ENCODE results near the gene RPSA.

RPSA gene

DNA sequence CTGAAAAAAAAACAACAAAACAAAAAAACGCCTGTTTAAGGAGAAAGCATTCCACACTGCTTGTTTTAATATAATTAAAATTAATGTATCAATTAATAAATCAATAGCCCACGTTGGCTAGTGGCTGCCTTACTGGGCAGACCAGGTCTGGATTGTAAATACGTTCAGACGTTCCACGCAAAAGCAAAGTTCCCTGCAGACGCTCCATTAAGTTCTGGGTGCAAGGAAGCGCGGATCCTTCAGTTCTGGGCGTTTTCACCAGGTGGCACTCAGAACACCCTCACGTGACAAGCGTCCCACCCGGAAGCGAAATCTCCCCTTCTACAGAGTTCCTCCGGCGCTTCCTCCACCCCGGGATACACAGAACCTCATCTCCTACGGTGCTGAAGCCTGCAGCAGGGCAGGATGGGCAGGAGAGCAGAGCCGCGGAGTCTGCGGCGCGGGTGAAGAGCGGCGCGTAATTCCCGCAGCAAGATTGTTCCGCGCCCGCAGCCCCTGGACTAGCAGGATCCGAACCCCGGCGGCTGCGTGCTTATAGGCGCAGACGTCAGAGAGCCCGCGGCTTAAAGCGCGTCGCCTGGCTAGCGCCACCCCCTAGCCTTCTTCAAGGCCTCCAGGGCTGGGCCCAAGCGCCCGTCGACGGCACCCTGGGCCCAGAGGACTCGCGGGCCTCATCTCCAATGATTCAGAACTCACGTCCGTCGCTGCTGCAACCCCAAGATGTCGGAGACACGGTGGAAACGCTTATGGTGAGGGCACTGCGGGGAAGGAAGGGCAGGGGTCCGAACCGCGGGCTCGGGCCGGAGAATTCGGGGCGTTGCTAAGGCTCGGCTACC is 23.3 kb upstream of the RPSA start, which contains the start of gene SLC25A38:
Gene SLC25A38 (plus strand): TSS at position 326 of the 836 bp plus-strand sequence. CDS start 355 bp downstream, at position 681.
- H3K4me3 ChIP-seq (ENCODE audit: low read length), result peak within 1 kb of the TSS; percentile 92
- H3K4me1 ChIP-seq (ENCODE audit: control insufficient read depth, insufficient read depth, low read length), result peaks cover 4% of the 10 kb centered on the region
- peak within 1 kb of the TSS; percentile 84 for H3K9ac ChIP-seq (ENCODE audit: low read length)
- H3K27ac ChIP-seq (ENCODE audit: low read depth, low read length), result peak within 1 kb of the TSS; percentile 92
- no peaks in the 10 kb centered on the region for H3K27me3 ChIP-seq (ENCODE audit: control insufficient read depth, insufficient read depth, low read length)
- H3K36me3 ChIP-seq (ENCODE audit: control insufficient read depth, insufficient read depth, low read length), result no peaks in the 10 kb centered on the region

DNA sequence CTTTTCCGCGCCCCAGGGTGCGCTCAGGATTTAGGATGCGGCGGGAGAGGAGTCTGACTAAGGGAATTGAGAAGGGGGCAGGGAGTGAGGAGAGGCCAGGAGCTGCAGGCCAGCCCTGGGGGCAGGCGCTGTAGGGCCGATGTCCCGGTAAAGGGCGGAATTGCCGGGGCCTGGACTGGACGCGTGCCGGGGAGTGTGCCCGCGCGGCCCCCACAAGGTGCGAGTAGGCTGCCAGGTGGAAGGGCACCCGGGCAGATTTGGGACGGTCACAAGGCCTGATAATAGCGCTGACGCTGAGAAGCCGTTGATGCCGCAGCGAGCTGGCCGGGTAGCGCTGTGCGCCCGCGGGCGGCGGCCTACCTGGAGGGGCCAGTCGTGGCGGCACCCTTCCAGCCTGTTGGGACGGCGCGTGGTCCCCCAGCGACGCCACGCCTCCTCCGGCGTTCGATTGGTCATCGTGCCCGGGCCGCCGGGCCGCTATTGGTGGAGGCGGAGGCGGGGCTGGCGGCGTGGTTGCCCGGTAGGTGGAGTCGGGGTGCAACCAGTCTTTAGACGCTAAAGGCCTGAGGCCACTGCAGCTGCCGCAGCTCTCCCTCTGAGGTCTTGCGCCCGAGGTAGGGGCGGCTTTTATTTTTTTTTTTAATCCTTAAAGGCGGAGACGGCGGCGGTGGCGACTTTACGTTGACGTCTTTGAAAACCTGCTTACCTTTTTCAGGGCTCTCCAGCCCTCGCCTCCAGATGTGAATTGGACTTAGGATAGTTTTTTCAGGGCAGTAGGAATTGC is 22.4 kb upstream of the RPSA start:
- peaks cover 4% of the 10 kb centered on the region for H3K4me1 ChIP-seq (ENCODE audit: control insufficient read depth, insufficient read depth, low read length)
- H3K36me3 ChIP-seq (ENCODE audit: control insufficient read depth, insufficient read depth, low read length), result no peaks in the 10 kb centered on the region
- peak overlapping the region; percentile 92 for H3K4me3 ChIP-seq (ENCODE audit: low read length)
- no peaks in the 10 kb centered on the region for H3K27me3 ChIP-seq (ENCODE audit: control insufficient read depth, insufficient read depth, low read length)
- peak overlapping the region; percentile 92 for H3K27ac ChIP-seq (ENCODE audit: low read depth, low read length)
- H3K9ac ChIP-seq (ENCODE audit: low read length), result peak overlapping the region; percentile 84

DNA sequence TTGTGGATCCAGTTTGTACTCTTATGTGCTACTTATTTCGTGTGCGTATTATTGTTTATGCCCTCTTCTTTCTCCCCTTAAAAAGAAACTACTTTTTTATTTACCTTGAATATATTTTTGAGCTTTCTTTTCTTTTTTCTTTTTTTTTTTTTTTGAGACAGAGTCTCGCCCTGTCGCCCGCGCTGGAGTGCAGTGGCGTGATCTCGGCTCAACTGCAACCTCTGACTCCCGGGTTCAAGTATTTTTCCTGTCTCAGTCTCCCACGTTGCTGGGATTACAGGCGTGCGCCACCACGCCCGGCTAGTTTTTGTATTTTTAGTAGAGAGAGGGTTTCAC is 21.9 kb upstream of the RPSA start:
- H3K27me3 ChIP-seq (ENCODE audit: control insufficient read depth, insufficient read depth, low read length), result no peaks in the 10 kb centered on the region
- no peak overlapping the region for H3K27ac ChIP-seq (ENCODE audit: low read depth, low read length)
- H3K4me3 ChIP-seq (ENCODE audit: low read length), result peak overlapping the region; percentile 34
- no peaks in the 10 kb centered on the region for H3K36me3 ChIP-seq (ENCODE audit: control insufficient read depth, insufficient read depth, low read length)
- H3K4me1 ChIP-seq (ENCODE audit: control insufficient read depth, insufficient read depth, low read length), result peaks cover 4% of the 10 kb centered on the region
- H3K9ac ChIP-seq (ENCODE audit: low read length), result no peak overlapping the region

DNA sequence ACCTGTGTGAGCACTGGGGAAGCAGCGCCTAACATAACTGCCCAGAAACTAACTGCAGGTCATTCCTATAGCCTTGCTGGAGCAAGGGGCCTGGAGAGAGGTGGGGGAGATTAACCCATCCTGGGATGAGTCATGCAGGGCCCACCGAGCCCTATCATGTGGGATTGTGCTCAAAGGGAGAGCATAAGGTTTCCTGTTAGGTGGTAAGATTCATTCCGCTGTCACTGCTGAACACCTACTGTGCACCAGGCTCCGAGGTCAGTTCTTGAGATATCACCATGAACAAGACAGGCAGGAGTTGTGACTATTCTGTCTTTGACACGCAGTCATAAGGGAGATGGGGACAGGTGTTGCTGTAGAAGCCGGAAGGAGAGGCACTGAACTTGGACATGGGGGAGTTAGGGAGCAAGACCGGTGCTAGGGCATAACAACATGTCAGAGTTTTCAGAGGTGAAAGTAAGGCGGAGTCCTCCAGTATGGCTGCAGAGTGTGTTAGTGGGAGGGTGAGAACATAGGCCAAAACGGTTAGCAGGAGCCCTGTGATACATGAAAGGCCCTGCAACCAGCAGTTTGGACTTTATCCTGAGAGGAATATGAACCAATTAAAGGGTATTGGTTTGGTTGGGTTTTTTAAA is 20.9 kb upstream of the RPSA start:
- H3K9ac ChIP-seq (ENCODE audit: low read length), result no peak overlapping the region
- no peak overlapping the region for H3K27ac ChIP-seq (ENCODE audit: low read depth, low read length)
- H3K4me1 ChIP-seq (ENCODE audit: control insufficient read depth, insufficient read depth, low read length), result peaks cover 4% of the 10 kb centered on the region
- no peaks in the 10 kb centered on the region for H3K27me3 ChIP-seq (ENCODE audit: control insufficient read depth, insufficient read depth, low read length)
- no peaks in the 10 kb centered on the region for H3K36me3 ChIP-seq (ENCODE audit: control insufficient read depth, insufficient read depth, low read length)
- no peak overlapping the region for H3K4me3 ChIP-seq (ENCODE audit: low read length)

DNA sequence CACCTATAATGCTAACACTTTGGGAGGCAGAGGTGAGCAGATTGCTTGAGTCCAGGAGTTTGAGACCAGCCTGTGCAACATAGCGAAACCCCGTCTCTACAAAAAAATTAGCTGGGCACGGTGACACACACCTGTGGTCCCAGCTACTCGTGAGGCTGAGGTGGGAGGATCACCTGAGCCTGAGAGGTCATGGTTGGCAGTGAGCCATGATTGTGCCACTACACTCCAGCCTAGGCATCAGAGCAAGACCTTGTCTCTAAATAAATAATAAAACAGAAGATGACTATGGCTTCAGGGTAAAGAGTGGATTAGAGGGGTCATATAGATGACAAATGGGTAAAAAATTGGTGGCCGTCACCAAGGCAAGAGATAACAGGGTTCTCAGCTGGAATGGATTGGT is 20.2 kb upstream of the RPSA start:
- Histone ChIP-seq H3K4me3 (ENCODE audit: low read length) (no peak overlapping the region), H3K27ac (ENCODE audit: low read depth, low read length) (no peak overlapping the region), H3K27me3 (ENCODE audit: control insufficient read depth, insufficient read depth, low read length) (no peaks in the 10 kb centered on the region), H3K9ac (ENCODE audit: low read length) (no peak overlapping the region), H3K4me1 (ENCODE audit: control insufficient read depth, insufficient read depth, low read length) (peaks cover 4% of the 10 kb centered on the region), H3K36me3 (ENCODE audit: control insufficient read depth, insufficient read depth, low read length) (peaks cover 4% of the 10 kb centered on the region)

DNA sequence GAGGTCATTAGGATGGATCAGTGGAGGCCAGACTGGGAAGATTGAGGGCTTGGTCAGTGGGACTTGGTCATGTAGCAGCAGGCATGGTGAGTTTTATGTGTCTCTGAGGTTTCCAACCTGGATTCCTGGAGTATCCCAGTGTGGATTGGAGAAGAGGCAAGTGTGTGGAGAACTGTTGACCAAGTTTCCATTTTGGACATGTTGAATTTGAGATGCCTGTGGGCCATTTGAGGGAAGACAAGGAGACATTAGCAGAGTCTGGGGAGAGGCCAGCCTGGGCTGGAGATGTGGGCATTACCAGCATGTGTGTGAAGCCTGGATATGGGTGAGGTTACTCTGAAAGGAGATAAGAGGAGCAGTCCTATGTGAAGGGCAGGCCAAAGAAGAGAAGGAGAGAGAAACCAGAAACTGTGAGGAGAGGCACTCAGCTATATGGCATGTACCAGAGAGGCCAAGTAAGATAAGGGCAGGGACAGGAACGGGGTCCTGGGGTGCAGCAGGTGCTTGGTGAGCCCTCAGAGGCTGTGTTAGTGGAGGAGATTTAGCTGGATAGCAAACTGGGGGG is 19.0 kb upstream of the RPSA start:
- H3K9ac ChIP-seq (ENCODE audit: low read length), result no peak overlapping the region
- H3K27ac ChIP-seq (ENCODE audit: low read depth, low read length), result no peak overlapping the region
- no peak overlapping the region for H3K4me3 ChIP-seq (ENCODE audit: low read length)
- peaks cover 14% of the 10 kb centered on the region for H3K36me3 ChIP-seq (ENCODE audit: control insufficient read depth, insufficient read depth, low read length)
- no peaks in the 10 kb centered on the region for H3K27me3 ChIP-seq (ENCODE audit: control insufficient read depth, insufficient read depth, low read length)
- peaks cover 4% of the 10 kb centered on the region for H3K4me1 ChIP-seq (ENCODE audit: control insufficient read depth, insufficient read depth, low read length)

DNA sequence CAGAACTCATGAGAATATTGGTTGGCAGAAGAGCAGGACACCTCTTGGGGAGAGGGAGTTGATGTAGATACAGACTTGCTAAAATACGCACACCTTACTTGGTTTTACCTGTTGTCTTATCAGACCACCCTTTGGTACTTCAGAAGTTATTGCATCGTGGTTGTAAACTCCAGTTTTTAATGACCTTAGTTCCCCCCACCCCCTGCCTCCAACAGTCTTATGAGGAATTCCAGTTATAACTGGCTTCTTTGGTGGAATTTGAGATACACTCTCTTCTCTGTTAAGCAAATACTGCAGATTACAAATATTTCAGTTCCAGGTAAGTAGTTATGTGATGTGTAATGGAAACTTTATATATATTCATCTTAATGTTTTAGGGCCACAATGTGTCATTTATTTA is 18.4 kb upstream of the RPSA start:
- Histone ChIP-seq H3K4me3 (ENCODE audit: low read length) (no peak overlapping the region), H3K36me3 (ENCODE audit: control insufficient read depth, insufficient read depth, low read length) (peaks cover 17% of the 10 kb centered on the region), H3K27me3 (ENCODE audit: control insufficient read depth, insufficient read depth, low read length) (no peaks in the 10 kb centered on the region), H3K27ac (ENCODE audit: low read depth, low read length) (no peak overlapping the region), H3K9ac (ENCODE audit: low read length) (no peak overlapping the region), H3K4me1 (ENCODE audit: control insufficient read depth, insufficient read depth, low read length) (peaks cover 4% of the 10 kb centered on the region)

DNA sequence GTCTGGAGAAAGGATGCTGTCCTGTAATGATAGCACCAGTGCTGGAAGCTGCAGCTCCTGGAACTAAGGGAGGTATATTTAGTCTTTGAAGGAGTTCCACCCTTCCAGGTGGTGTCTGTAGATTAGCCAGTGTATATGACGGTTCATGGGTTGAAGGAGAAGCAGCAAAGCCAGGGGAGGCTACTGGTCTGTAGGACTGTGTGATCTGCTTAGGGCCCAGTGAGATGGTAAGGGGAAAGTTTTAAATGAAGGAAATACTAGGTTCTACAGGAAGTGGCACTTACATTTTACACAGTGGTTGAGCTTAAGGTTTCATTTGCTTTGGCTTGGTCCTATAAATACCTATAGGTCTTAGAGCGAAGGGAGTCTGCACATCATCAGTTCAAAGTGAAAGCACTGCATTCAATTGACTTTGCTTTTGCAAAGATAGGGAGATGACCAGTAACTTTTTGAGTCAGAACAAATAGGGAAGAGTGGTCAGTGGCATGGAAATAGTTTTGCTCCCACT is 17.7 kb upstream of the RPSA start:
- H3K4me3 ChIP-seq (ENCODE audit: low read length), result no peak overlapping the region
- H3K27me3 ChIP-seq (ENCODE audit: control insufficient read depth, insufficient read depth, low read length), result no peaks in the 10 kb centered on the region
- H3K9ac ChIP-seq (ENCODE audit: low read length), result no peak overlapping the region
- no peak overlapping the region for H3K27ac ChIP-seq (ENCODE audit: low read depth, low read length)
- peaks cover 19% of the 10 kb centered on the region for H3K36me3 ChIP-seq (ENCODE audit: control insufficient read depth, insufficient read depth, low read length)
- H3K4me1 ChIP-seq (ENCODE audit: control insufficient read depth, insufficient read depth, low read length), result peaks cover 4% of the 10 kb centered on the region

DNA sequence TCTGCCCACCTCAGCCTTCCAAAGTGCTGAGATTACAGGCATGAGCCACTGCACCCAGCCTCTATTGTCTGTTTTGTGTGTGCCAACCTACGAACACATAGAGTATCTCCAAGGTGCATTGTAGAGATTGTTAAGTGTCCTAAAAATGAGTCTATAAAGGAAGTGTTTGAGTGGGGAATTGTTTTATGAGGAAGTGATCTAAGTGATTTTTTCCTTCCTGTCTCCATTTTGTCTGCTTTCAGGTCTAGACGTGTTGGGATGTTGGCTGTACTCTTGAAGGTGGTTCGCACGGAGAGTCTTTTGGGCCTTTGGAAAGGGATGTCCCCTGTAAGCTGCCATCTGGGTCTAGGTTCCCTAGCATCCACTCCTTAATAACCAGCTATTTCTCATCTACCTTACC is 16.3 kb upstream of the RPSA start:
- Histone ChIP-seq H3K4me3 (ENCODE audit: low read length) (no peak overlapping the region), H3K27ac (ENCODE audit: low read depth, low read length) (no peak overlapping the region), H3K4me1 (ENCODE audit: control insufficient read depth, insufficient read depth, low read length) (peaks cover 3% of the 10 kb centered on the region), H3K27me3 (ENCODE audit: control insufficient read depth, insufficient read depth, low read length) (no peaks in the 10 kb centered on the region), H3K9ac (ENCODE audit: low read length) (no peak overlapping the region), H3K36me3 (ENCODE audit: control insufficient read depth, insufficient read depth, low read length) (peaks cover 19% of the 10 kb centered on the region)

DNA sequence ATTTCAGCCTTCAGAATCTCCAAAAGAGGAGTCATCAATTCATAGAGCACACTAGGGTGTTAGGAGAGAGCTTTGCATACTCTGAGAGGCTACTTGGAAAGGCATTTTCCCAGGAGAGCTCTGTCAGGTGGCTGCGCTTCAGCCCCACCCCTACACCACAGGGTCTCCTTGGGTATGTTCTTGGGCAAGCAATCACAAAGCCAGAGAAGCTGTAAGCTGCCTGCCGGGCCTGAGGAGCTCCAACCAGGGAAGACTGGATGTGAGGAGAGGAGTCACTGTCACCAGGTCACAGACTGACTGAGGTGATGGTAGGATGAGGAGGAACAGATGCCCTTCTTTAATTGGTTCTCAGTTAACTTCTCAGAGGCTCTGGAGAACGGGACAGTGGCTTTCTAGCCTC is 9.8 kb upstream of the RPSA start:
- H3K4me1 ChIP-seq (ENCODE audit: control insufficient read depth, insufficient read depth, low read length), result no peaks in the 10 kb centered on the region
- peaks cover 16% of the 10 kb centered on the region for H3K36me3 ChIP-seq (ENCODE audit: control insufficient read depth, insufficient read depth, low read length)
- no peaks in the 10 kb centered on the region for H3K27me3 ChIP-seq (ENCODE audit: control insufficient read depth, insufficient read depth, low read length)
- no peak overlapping the region for H3K9ac ChIP-seq (ENCODE audit: low read length)
- no peak overlapping the region for H3K4me3 ChIP-seq (ENCODE audit: low read length)
- no peak overlapping the region for H3K27ac ChIP-seq (ENCODE audit: low read depth, low read length)

DNA sequence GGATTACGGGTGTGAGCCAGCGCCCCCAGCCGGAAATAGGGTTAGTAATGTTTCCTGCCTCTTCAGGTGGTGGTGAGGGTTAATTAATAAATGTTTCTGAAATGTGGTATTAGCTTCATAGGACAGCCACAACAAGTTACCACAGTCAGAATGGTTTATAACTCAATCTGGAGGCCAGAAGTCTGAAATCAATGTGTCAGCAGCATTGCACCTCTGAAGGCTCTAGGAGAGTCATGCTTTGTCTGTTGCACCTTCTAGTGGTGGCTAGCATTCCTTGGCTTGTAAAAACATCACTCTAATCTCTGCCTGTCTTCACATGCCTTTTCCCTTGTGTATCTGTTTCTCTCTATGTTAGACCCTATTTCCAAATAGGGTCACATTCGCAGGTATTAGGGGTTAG is 7.8 kb upstream of the RPSA start:
- Histone ChIP-seq H3K36me3 (ENCODE audit: control insufficient read depth, insufficient read depth, low read length) (peaks cover 6% of the 10 kb centered on the region), H3K4me1 (ENCODE audit: control insufficient read depth, insufficient read depth, low read length) (no peaks in the 10 kb centered on the region), H3K27ac (ENCODE audit: low read depth, low read length) (no peak overlapping the region), H3K4me3 (ENCODE audit: low read length) (no peak overlapping the region), H3K9ac (ENCODE audit: low read length) (no peak overlapping the region), H3K27me3 (ENCODE audit: control insufficient read depth, insufficient read depth, low read length) (no peaks in the 10 kb centered on the region)

DNA sequence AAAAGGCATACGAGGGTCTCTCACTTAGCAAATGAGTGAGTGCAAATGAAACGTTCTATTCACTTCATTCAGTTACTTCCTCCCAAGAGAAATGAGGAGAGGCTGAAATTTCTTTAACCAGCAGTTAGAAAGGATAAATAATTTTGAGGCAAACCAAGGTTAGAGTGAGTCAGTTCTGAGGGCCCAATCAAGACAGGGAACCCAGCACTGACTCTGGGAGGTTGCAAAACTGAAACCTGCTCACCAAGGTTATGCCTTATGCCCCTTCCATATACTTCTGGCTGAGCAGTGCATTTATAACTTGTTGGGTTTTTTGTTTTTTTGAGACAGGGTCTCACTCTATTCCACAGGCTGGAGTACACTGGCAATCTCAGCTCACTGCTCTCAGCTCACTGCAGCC is 4.5 kb upstream of the RPSA start:
- H3K4me1 ChIP-seq (ENCODE audit: control insufficient read depth, insufficient read depth, low read length), result no peaks in the 10 kb centered on the region
- peaks cover 2% of the 10 kb centered on the region for H3K36me3 ChIP-seq (ENCODE audit: control insufficient read depth, insufficient read depth, low read length)
- no peak overlapping the region for H3K4me3 ChIP-seq (ENCODE audit: low read length)
- no peak overlapping the region for H3K9ac ChIP-seq (ENCODE audit: low read length)
- no peak overlapping the region for H3K27ac ChIP-seq (ENCODE audit: low read depth, low read length)
- no peaks in the 10 kb centered on the region for H3K27me3 ChIP-seq (ENCODE audit: control insufficient read depth, insufficient read depth, low read length)

Measured in rectal smooth muscle tissue (tissue), 1 donor.